OCI-LY1 (cell line): Measurements from ENCODE around the gene JPH2.

Experiments used
- EZH2 ChIP-seq: fragments of 200-600 bp; sonication (generic), shearing (Covaris generic); IDR thresholded peaks from 2 replicates; pipeline ENCODE4 v1.8.0; 2017; ENCODE audit warnings: borderline replicate concordance, mixed run types, mild to moderate bottlenecking, antibody characterized with exemption, low read length, moderate library complexity, mixed read lengths
- TF ChIP-seq, protein P1 (sequence below): fragments of 200-600 bp; sonication (generic), shearing (Covaris generic); IDR thresholded peaks from 2 replicates; pipeline ENCODE4 v1.5.1; 2017; ENCODE audit warnings: mild to moderate bottlenecking, antibody characterized with exemption, low read length, moderate library complexity, mixed read lengths

DNA sequence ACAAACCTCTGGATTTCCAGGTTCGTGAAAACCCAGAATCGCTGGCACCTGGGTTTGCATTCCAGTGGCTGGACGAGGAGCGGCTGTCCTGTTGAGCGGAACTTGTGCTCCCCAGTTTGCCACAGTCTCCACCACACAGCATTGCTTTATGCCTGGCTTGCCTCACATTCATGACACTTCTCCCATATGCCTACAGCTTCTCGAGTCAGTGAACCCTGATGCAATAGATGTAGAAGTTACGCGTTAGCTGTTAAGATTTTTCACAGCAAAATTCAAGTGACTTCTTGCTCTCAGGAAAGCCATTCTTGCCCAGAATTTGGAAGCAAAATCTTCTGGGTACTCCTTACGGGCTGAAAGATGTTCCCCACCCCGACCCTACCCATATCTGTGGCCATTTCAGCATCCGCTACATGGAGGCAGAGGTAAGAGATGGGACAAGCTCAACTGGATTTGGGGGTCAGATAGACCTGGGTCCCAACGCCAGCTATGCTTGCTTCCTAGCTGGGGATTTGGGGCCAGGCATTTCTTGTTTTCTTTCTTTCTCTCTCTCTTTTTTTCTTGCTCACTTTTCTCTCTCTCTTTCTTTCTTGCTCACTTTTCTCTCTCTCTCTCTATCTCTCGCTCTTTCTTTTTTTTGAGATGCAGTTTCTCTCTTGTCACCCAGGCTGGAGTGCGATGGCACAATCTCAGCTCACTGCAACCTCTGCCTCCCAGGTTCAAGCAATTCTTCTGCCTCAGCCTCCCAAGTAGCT is 47.8 kb upstream of the JPH2 start:
- TF ChIP-seq EZH2, result no peak
- TF ChIP-seq, protein P1, sequence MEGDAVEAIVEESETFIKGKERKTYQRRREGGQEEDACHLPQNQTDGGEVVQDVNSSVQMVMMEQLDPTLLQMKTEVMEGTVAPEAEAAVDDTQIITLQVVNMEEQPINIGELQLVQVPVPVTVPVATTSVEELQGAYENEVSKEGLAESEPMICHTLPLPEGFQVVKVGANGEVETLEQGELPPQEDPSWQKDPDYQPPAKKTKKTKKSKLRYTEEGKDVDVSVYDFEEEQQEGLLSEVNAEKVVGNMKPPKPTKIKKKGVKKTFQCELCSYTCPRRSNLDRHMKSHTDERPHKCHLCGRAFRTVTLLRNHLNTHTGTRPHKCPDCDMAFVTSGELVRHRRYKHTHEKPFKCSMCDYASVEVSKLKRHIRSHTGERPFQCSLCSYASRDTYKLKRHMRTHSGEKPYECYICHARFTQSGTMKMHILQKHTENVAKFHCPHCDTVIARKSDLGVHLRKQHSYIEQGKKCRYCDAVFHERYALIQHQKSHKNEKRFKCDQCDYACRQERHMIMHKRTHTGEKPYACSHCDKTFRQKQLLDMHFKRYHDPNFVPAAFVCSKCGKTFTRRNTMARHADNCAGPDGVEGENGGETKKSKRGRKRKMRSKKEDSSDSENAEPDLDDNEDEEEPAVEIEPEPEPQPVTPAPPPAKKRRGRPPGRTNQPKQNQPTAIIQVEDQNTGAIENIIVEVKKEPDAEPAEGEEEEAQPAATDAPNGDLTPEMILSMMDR, result no peak
